K562 (cell line): Measurements from ENCODE around the gene HIPK1. TPM values are rescaled to one million over a fixed set of nuclear protein-coding genes. Genes with fewer than 3 reads are reported as not detected.

Source experiments
- ATF7 ChIP-seq: fragments of 450-650 bp; IDR thresholded peaks from 2 replicates; pipeline ENCODE4 v1.7.1; 2014; ENCODE audit warnings: mild to moderate bottlenecking, moderate library complexity
- CEBPB ChIP-seq: fragments of 450-650 bp; IDR thresholded peaks from 2 replicates; pipeline ENCODE4 v1.6.1; 2016; ENCODE audit warnings: missing genetic modification characterization, missing compliant biosample characterization
- CHD1 ChIP-seq: fragments of 200-600 bp; sonication (generic); IDR thresholded peaks from one replicate; pipeline ENCODE4 v1.6.1; 2012; ENCODE audit warnings: mild to moderate bottlenecking, moderate library complexity, low read length, inconsistent platforms
- CREB1 ChIP-seq, 2 experiments: sonication (generic) in 1 of 2; formaldehyde crosslinking in 1 of 2; IDR thresholded peaks; 2 replicates each; pipeline versions ENCODE4 v1.6.1 to v1.8.0; 2012 to 2022; ENCODE audit warnings: inconsistent platforms in 1 of 2, mild to moderate bottlenecking in 1 of 2, missing genetic modification reagents in 1 of 2, moderate library complexity in 1 of 2
- EP300 ChIP-seq: IDR thresholded peaks from 2 replicates; pipeline ENCODE4 v1.6.1; 2012; ENCODE audit warnings: low read length, improper control_type of control experiment
- FOXK2 ChIP-seq, 2 experiments: fragments of 450-650 bp; IDR thresholded peaks in 1 of 2; conservative IDR thresholded peaks in 1 of 2; 2 replicates each; pipeline ENCODE4 v1.6.1; 2016; ENCODE audit warnings: low read depth in 2 of 2, mild to moderate bottlenecking in 1 of 2
- JUND ChIP-seq, 2 experiments: IDR thresholded peaks; 2 replicates in 1 of 2; 3 replicates in 1 of 2; pipeline ENCODE4 v1.6.1; 2011; ENCODE audit warnings: borderline replicate concordance in 2 of 2, low read depth in 2 of 2, low read length in 2 of 2, improper control_type of control experiment in 1 of 2, missing biosample characterization in 1 of 2, missing genetic modification characterization in 1 of 2, missing genetic modification reagents in 1 of 2
- KDM5B ChIP-seq: fragments of 200-600 bp; sonication (generic); IDR thresholded peaks from 2 replicates; pipeline ENCODE4 v1.6.1; 2012; ENCODE audit warnings: low read depth, mild to moderate bottlenecking, moderate library complexity, low read length, control low read depth, inconsistent platforms; ENCODE audit not compliant: insufficient replicate concordance
- MYNN ChIP-seq, 2 experiments: sonication (generic); formaldehyde crosslinking in 1 of 2; IDR thresholded peaks; 2 replicates each; pipeline versions ENCODE4 v1.5.0 to v1.6.1; 2016 to 2020; ENCODE audit warnings: antibody characterized with exemption in 1 of 2, missing genetic modification reagents in 1 of 2
- NONO ChIP-seq, 2 experiments: fragments of 200-400 bp in 1 of 2; fragments of 450-650 bp in 1 of 2; formaldehyde crosslinking in 1 of 2; IDR thresholded peaks; 2 replicates each; pipeline ENCODE4 v1.6.1; 2017; ENCODE audit warnings: low read depth in 2 of 2, mild to moderate bottlenecking in 2 of 2, moderate library complexity in 2 of 2, low read length in 1 of 2
- POLR2AphosphoS5 ChIP-seq: IDR thresholded peaks from 2 replicates; pipeline ENCODE4 v1.6.1; 2011; ENCODE audit warnings: mild to moderate bottlenecking, low read depth, low read length, moderate library complexity; ENCODE audit not compliant: control insufficient read depth, insufficient read depth
- RB1 ChIP-seq: fragments of 450-650 bp; IDR thresholded peaks from 2 replicates; pipeline ENCODE4 v1.6.1; 2017; ENCODE audit warnings: low read depth, mild to moderate bottlenecking
- SIN3A ChIP-seq, 2 experiments: fragments of 150-350 bp in 1 of 2; IDR thresholded peaks; 2 replicates each; pipeline ENCODE4 v1.6.1; 2011 to 2016; ENCODE audit warnings: borderline replicate concordance in 2 of 2, low read depth in 2 of 2, low read length in 2 of 2, mild to moderate bottlenecking in 2 of 2, moderate library complexity in 2 of 2; ENCODE audit not compliant: control insufficient read depth in 1 of 2
- SMARCA5 ChIP-seq: fragments of 450-650 bp; IDR thresholded peaks from 2 replicates; pipeline ENCODE4 v1.6.1; 2016
- TAF1 ChIP-seq: IDR thresholded peaks from 2 replicates; pipeline ENCODE4 v1.6.1; 2011; ENCODE audit warnings: mild to moderate bottlenecking, low read length, moderate library complexity; ENCODE audit not compliant: insufficient read depth, control insufficient read depth, severe bottlenecking; ENCODE audit errors: extremely low read depth
- TOE1 ChIP-seq, 2 experiments: fragments of 450-650 bp in 1 of 2; sonication (generic) in 1 of 2; formaldehyde crosslinking in 1 of 2; IDR thresholded peaks; 2 replicates each; pipeline versions ENCODE4 v1.7.1 to v1.8.0; 2016 to 2022; ENCODE audit warnings: borderline replicate concordance in 2 of 2, mild to moderate bottlenecking in 2 of 2, antibody characterized with exemption in 1 of 2, inconsistent platforms in 1 of 2, low read depth in 1 of 2, missing genetic modification reagents in 1 of 2, moderate library complexity in 1 of 2
- YY1 ChIP-seq, 3 experiments: IDR thresholded peaks; 2 replicates each; pipeline ENCODE4 v1.6.1; 2011; ENCODE audit warnings: low read length in 2 of 3, mild to moderate bottlenecking in 2 of 3, moderate library complexity in 2 of 3, borderline replicate concordance in 1 of 3, control low read depth in 1 of 3, low read depth in 1 of 3; ENCODE audit not compliant: insufficient read depth in 3 of 3, insufficient replicate concordance in 2 of 3, control insufficient read depth in 1 of 3, insufficient read length in 1 of 3; ENCODE audit errors: extremely low read depth in 1 of 3
- ZBTB7A ChIP-seq: IDR thresholded peaks from 2 replicates; pipeline ENCODE4 v1.6.1; 2011; ENCODE audit warnings: low read depth, mild to moderate bottlenecking, low read length, moderate library complexity, borderline replicate concordance; ENCODE audit not compliant: control insufficient read depth
- ZNF57 ChIP-seq: fragments of 450-650 bp; formaldehyde crosslinking; IDR thresholded peaks from 2 replicates; pipeline ENCODE4 v1.4.0; 2020; ENCODE audit warnings: mild to moderate bottlenecking, moderate library complexity
- polyA plus RNA-seq, 8 experiments: library from polyadenylated mRNA; depleted of rRNA in 4 of 8; stranded (reverse) in 5 of 8; unstranded in 3 of 8; fragments of >200 nt; fragmentation: Nextera tagmentation in 2 of 8; fragmentation: Illumina TruSeq in 1 of 8; extraction: Ambion mirVana in 2 of 8; extraction: Trizol in 1 of 8; gene quantifications; 2 replicates each; pipeline versions ENCODE4 v1.2.1 to v1.2.3, GENCODE V29; 2011 to 2014; ENCODE audit warnings: inconsistent platforms in 1 of 8, missing spikeins in 1 of 8
- total RNA-seq, 7 experiments: library from RNA; depleted of rRNA in 6 of 7; stranded (reverse); fragments of >200 nt in 6 of 7; fragmentation: Illumina TruSeq in 2 of 7; extraction: Trizol in 2 of 7; gene quantifications; 2 replicates each; pipeline versions ENCODE4 v1.2.1 to v1.2.3, GENCODE V29; 2011 to 2021; ENCODE audit warnings: low replicate concordance in 1 of 7
- TF ChIP-seq, protein P1 (sequence below), 2 experiments: fragments of 450-650 bp in 1 of 2; sonication (generic) in 1 of 2; formaldehyde crosslinking in 1 of 2; IDR thresholded peaks in 1 of 2; conservative IDR thresholded peaks in 1 of 2; 2 replicates each; pipeline versions ENCODE4 v1.6.1 to v1.8.1; 2016 to 2023; ENCODE audit warnings: mild to moderate bottlenecking in 2 of 2, moderate library complexity in 2 of 2, inconsistent platforms in 1 of 2, missing genetic modification reagents in 1 of 2
- TF ChIP-seq, protein P2 (sequence below): sonication (generic); formaldehyde crosslinking; IDR thresholded peaks from 2 replicates; pipeline ENCODE4 v1.8.0; 2022; ENCODE audit warnings: missing genetic modification reagents, mild to moderate bottlenecking, moderate library complexity, borderline replicate concordance

Gene HIPK1
- total and polyA plus RNA-seq, 9 of the 15 experiments (the other 6 are each of a cell fraction or from before 2014, with no cell fraction given): 10.0 to 57.9 (median 29.6) TPM

DNA sequence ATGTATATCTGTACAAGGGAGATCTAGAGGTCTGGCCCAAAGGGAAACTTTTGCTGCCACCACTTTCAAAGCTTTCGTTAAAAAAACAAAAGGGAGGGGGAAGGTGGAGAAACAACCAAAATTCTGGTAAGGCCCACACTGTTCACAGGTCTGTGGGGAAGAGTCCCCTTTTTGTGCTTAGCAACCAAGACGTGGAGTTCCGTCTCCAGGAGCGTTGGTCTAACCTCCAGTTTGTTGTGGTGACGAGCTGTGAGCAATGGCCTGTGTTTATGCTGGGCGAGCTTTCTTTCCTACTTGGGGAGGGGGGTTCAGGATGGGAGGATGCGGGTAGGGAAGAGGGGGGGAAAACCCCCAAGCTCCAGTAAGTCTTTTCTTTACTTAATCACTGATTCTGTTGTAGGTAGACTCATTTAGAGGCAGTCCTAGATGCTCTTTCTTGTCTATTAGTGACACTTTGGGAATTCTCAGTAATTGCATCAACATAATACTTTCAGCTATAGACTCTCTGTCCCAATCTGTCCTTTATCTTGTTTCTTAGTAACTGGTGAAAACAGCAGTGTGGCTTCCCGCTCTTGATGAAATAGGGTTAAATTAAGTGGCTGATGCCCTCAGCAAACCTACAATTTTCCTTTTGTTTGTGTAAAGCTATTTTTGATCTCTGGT, 1.5 kb downstream of the HIPK1 start (continued):
- TF ChIP-seq CHD1 (peak; percentile 4), RB1 (no peak; the same call in 1 of the 2 replicates), TOE1 (IDR thresholded peaks at IDR 0.05; ENCODE audit: borderline replicate concordance) (peak; percentile 48; the same call in 1 of the 2 replicates), TOE1 (CRISPR knock-in tag; IDR thresholded peaks at IDR 0.05; ENCODE audit: borderline replicate concordance, low read depth) (0 out of 2 replicates have a peak, but pooled peaks have one; percentile 11), KDM5B (peak; percentile 21), SIN3A (IDR thresholded peaks at IDR 0.05; ENCODE audit: borderline replicate concordance in 2 of 2, control insufficient read depth in 1 of 2, low read depth in 2 of 2, low read length in 2 of 2) (0 out of 4 replicates have a peak, but pooled peaks of 1 of the 2 experiments have one; percentile 10), POLR2AphosphoS5 (peak; percentile 25; the same call in 1 of the 2 replicates), JUND (IDR thresholded peaks at IDR 0.05; ENCODE audit: borderline replicate concordance, low read depth, low read length) (no peak), JUND (tag; IDR thresholded peaks at IDR 0.05; ENCODE audit: borderline replicate concordance, low read depth, low read length) (0 out of 3 replicates have a peak, but pooled peaks have one; percentile 3), TAF1 (peak; percentile 43), SMARCA5 (no peak), MYNN (IDR thresholded peaks at IDR 0.05) (peak; percentile 91), MYNN (CRISPR knock-in tag; IDR thresholded peaks at IDR 0.05) (no peak; the same call in 1 of the 2 replicates), CEBPB (tag) (peak; percentile 63; the same call in 1 of the 2 replicates), ZBTB7A (peak; percentile 44; the same call in 1 of the 2 replicates), YY1 (IDR thresholded peaks at IDR 0.05; ENCODE audit: borderline replicate concordance in 1 of 3, control insufficient read depth in 1 of 3, extremely low read depth in 1 of 3, insufficient read depth in 3 of 3, insufficient read length in 1 of 3, insufficient replicate concordance in 2 of 3, low read depth in 1 of 3, low read length in 2 of 3) (peak in 1 of 3 experiments; percentile 13), EP300 (peak; percentile 1; the same call in 1 of the 2 replicates), ATF7 (peak; percentile 79), FOXK2 (conservative IDR thresholded peaks at IDR 0.05 in 1 of 2, IDR thresholded peaks at IDR 0.05 in 1 of 2; ENCODE audit: low read depth in 2 of 2) (peak; percentile 75 to 90), NONO (IDR thresholded peaks at IDR 0.05; ENCODE audit: low read depth in 2 of 2, low read length in 1 of 2) (0 out of 4 replicates have a peak, but pooled peaks of 1 of the 2 experiments have one; percentile 32), ZNF57 (no peak), CREB1 (IDR thresholded peaks at IDR 0.05) (no peak), CREB1 (CRISPR knock-in tag; IDR thresholded peaks at IDR 0.05) (0 out of 2 replicates have a peak, but pooled peaks have one; percentile 9)
- TF ChIP-seq, protein P1, sequence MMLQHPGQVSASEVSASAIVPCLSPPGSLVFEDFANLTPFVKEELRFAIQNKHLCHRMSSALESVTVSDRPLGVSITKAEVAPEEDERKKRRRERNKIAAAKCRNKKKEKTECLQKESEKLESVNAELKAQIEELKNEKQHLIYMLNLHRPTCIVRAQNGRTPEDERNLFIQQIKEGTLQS (IDR thresholded peaks at IDR 0.05): peak; percentile 48; the same call in 1 of the 2 replicates
- TF ChIP-seq, protein P1 (CRISPR knock-in tag; conservative IDR thresholded peaks at IDR 0.05): peak; percentile 53; the same call in 1 of the 2 replicates
- TF ChIP-seq, protein P2, sequence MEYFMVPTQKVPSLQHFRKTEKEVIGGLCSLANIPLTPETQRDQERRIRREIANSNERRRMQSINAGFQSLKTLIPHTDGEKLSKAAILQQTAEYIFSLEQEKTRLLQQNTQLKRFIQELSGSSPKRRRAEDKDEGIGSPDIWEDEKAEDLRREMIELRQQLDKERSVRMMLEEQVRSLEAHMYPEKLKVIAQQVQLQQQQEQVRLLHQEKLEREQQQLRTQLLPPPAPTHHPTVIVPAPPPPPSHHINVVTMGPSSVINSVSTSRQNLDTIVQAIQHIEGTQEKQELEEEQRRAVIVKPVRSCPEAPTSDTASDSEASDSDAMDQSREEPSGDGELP (CRISPR knock-in tag): 0 out of 2 replicates have a peak, but pooled peaks have one; percentile 3
